NCI-H2196 (cell line): Measurements from ENCODE around the gene PCCA.
"Not testable (repeated sequence)": the region's sequence is repeated elsewhere in the genome, so short reads cannot be mapped to it uniquely, and the experiment has no call there.

ENCODE experiments used
- DNase-seq: peaks from one replicate; lab custom pipeline; 2025; ENCODE audit not compliant: unreplicated experiment; lab: John Stamatoyannopoulos, UW

Gene PCCA

GRCh38 chr13:100301418-100301817 is 212.5 kb downstream of the PCCA start:
- DNase-seq: peak; percentile 24

GRCh38 chr13:100302391-100302790 is 213.5 kb downstream of the PCCA start:
- no peak for DNase-seq

- DNase-seq: no peak
Observed at GRCh38 chr13:100304229-100304628, 215.3 kb downstream of the PCCA start.

GRCh38 chr13:100305398-100305797 is 216.5 kb downstream of the PCCA start:
- DNase-seq: no peak

- DNase-seq: no peak
Observed at GRCh38 chr13:100306030-100306429, 217.1 kb downstream of the PCCA start.

- DNase-seq: no peak
Observed at GRCh38 chr13:100306434-100306999, 217.6 kb downstream of the PCCA start.

- DNase-seq: no peak
Observed at GRCh38 chr13:100314132-100314910, 225.4 kb downstream of the PCCA start.

- no peak for DNase-seq
Observed at GRCh38 chr13:100315522-100315921, 226.6 kb downstream of the PCCA start.

GRCh38 chr13:100318473-100318872 is 229.6 kb downstream of the PCCA start:
- DNase-seq: not testable (repeated sequence)

GRCh38 chr13:100323937-100324336 is 235.0 kb downstream of the PCCA start:
- DNase-seq: no peak

- no peak for DNase-seq
Observed at GRCh38 chr13:100330662-100331061, 241.8 kb downstream of the PCCA start.

- DNase-seq: no peak
Observed at GRCh38 chr13:100333141-100333540, 244.2 kb downstream of the PCCA start.

GRCh38 chr13:100334214-100334613 is 245.3 kb downstream of the PCCA start:
- DNase-seq: no peak

- no peak for DNase-seq
Observed at GRCh38 chr13:100336795-100337516, 248.1 kb downstream of the PCCA start.

- DNase-seq: no peak
Observed at GRCh38 chr13:100338275-100338674, 249.4 kb downstream of the PCCA start.

GRCh38 chr13:100339411-100339940 is 250.6 kb downstream of the PCCA start:
- DNase-seq: no peak

- DNase-seq: no peak
Observed at GRCh38 chr13:100340865-100341264, 252.0 kb downstream of the PCCA start.

GRCh38 chr13:100341327-100341726 is 252.4 kb downstream of the PCCA start:
- DNase-seq: no peak

GRCh38 chr13:100344544-100344943 is 255.7 kb downstream of the PCCA start:
- DNase-seq: no peak

- DNase-seq: no peak
Observed at GRCh38 chr13:100347968-100348367, 259.1 kb downstream of the PCCA start.

GRCh38 chr13:100349594-100349993 is 260.7 kb downstream of the PCCA start:
- DNase-seq: peak; percentile 18

- DNase-seq: no peak
Observed at GRCh38 chr13:100350601-100351000, 261.7 kb downstream of the PCCA start.
